ENCODE results near the gene COL2A1. TPM values are rescaled to one million over a fixed set of nuclear protein-coding genes. Genes with fewer than 3 reads are reported as not detected.

Gene COL2A1
- total RNA-seq, 1 experiment from 2014 or later: 1.4 TPM

DNA sequence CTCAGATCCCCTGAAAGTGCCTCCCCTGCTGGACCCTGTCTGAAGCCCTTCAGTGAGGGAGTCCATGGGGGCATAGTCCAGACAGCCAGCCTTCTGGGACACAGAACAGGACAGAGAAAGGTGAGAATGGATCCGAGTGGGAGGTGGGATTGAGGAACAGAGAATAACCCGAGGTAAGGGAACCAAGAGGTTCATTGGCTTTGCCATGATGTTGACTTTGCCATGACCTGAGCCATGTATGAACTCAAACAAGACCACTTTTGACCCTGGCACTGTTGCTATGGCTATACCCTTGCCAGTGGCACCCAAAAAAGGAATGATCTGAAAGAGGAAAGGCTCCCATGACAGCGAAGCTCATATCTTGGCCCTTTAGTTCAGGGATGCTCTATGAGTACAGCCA, 76.9 kb downstream of the COL2A1 start:
- TF ChIP-seq SIN3A (IDR thresholded peaks at IDR 0.05; ENCODE audit: borderline replicate concordance, insufficient read depth, low read depth, low read length) (no peak), TCF7L2 (IDR thresholded peaks at IDR 0.05; ENCODE audit: low read depth, low read length) (no peak), POLR2AphosphoS5 (IDR thresholded peaks at IDR 0.05; ENCODE audit: low read depth, low read length) (no peak), CTCF (IDR thresholded peaks at IDR 0.05) (no peak)
- TF ChIP-seq, protein P1, sequence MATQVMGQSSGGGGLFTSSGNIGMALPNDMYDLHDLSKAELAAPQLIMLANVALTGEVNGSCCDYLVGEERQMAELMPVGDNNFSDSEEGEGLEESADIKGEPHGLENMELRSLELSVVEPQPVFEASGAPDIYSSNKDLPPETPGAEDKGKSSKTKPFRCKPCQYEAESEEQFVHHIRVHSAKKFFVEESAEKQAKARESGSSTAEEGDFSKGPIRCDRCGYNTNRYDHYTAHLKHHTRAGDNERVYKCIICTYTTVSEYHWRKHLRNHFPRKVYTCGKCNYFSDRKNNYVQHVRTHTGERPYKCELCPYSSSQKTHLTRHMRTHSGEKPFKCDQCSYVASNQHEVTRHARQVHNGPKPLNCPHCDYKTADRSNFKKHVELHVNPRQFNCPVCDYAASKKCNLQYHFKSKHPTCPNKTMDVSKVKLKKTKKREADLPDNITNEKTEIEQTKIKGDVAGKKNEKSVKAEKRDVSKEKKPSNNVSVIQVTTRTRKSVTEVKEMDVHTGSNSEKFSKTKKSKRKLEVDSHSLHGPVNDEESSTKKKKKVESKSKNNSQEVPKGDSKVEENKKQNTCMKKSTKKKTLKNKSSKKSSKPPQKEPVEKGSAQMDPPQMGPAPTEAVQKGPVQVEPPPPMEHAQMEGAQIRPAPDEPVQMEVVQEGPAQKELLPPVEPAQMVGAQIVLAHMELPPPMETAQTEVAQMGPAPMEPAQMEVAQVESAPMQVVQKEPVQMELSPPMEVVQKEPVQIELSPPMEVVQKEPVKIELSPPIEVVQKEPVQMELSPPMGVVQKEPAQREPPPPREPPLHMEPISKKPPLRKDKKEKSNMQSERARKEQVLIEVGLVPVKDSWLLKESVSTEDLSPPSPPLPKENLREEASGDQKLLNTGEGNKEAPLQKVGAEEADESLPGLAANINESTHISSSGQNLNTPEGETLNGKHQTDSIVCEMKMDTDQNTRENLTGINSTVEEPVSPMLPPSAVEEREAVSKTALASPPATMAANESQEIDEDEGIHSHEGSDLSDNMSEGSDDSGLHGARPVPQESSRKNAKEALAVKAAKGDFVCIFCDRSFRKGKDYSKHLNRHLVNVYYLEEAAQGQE (IDR thresholded peaks at IDR 0.05; ENCODE audit: insufficient read depth in 1 of 2, low read depth in 2 of 2, low read length in 1 of 2): no peak
- ChIA-PET CTCF (no interaction called here), POLR2A (no interaction called here)
- DNase-seq (ENCODE audit: low read depth, low spot score) (no peak), ATAC-seq (no peak)
- no TSS peak for BruUV-seq (replicated peaks)
- no peak overlapping the region for H3K4me3 ChIP-seq (ENCODE audit: low read depth in 2 of 2, low read length in 2 of 2)
- no peak overlapping the region for H3K27ac ChIP-seq (ENCODE audit: low read length)
- no peaks in the 10 kb centered on the region for H3K4me1 ChIP-seq (ENCODE audit: control insufficient read depth, insufficient read depth, low read length)
- in situ Hi-C loops (cut with HindIII; ENCODE audit: low pct_unique_long_range_greater_than_20kb, low sequenced_read_pairs) (no loop called here), intact Hi-C loops (cut with micrococcal nuclease; ENCODE audit: unreplicated experiment) (no loop called here)
- no peaks in the 10 kb centered on the region for H3K9me3 ChIP-seq (ENCODE audit: control insufficient read depth, insufficient read depth, low read depth, low read length)
- no peaks in the 10 kb centered on the region for H3K36me3 ChIP-seq (ENCODE audit: control insufficient read depth, insufficient read depth, low read length)
- H3K27me3 ChIP-seq (ENCODE audit: control insufficient read depth, insufficient read depth, low read length): peaks cover 34% of the 10 kb centered on the region

Other genes with a start within 250 kb of the COL2A1 start
- gene RAPGEF3, start 245.6 kb downstream of the COL2A1 start, total RNA-seq (2021; ENCODE audit: unreplicated experiment): 5.8 TPM
- 32.0 TPM for gene SLC48A1, start 231.2 kb downstream of the COL2A1 start, total RNA-seq (2021; ENCODE audit: unreplicated experiment)
- 84.2 TPM for gene HDAC7, start 184.6 kb downstream of the COL2A1 start, total RNA-seq (2021; ENCODE audit: unreplicated experiment)
- gene VDR, start 99.5 kb downstream of the COL2A1 start, total RNA-seq (2021; ENCODE audit: unreplicated experiment): 3.0 TPM
- 93.7 TPM for gene TMEM106C, start 40.9 kb downstream of the COL2A1 start, total RNA-seq (2021; ENCODE audit: unreplicated experiment)
- gene SENP1, start 101.6 kb upstream of the COL2A1 start, total RNA-seq (2021; ENCODE audit: unreplicated experiment): 35.2 TPM
- gene PFKM, start 114.9 kb upstream of the COL2A1 start, total RNA-seq (2021; ENCODE audit: unreplicated experiment): 56.1 TPM
- 17.1 TPM for gene ASB8, start 153.0 kb upstream of the COL2A1 start, total RNA-seq (2021; ENCODE audit: unreplicated experiment)
- 0.74 TPM for gene CCDC184, start 179.2 kb upstream of the COL2A1 start, total RNA-seq (2021; ENCODE audit: unreplicated experiment)
- not detected for gene OR10AD1, start 198.8 kb upstream of the COL2A1 start, total RNA-seq (2021; ENCODE audit: unreplicated experiment)